Amniotic stem cell (primary cell): Measurements from ENCODE around the gene GRM2.
"Not testable (repeated sequence)": the region's sequence is repeated elsewhere in the genome, so short reads cannot be mapped to it uniquely, and the experiment has no call there.

Experiments used
- DNase-seq: peaks from one replicate; lab custom pipeline; 2025; lab: John Stamatoyannopoulos, UW

GRM2 gene

DNA sequence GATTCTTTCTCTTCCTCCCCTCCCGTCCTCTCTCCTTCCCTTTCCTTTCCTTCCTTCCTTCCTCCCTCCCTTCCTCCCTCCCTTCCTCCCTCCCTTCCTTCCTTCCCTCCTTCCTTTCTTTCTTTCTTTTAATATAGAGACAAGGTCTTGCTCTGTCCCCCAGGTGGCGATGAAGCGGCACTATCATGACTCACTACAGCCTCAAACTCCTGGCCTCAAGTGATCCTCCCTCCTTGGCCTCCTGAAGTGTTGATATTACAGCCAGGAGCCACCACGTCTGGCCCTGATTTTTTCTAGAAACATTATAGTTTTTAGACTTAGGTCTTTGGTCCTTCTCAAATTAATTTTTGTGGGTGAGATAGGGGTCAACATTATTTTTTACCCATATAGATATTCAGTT, 15.5 kb downstream of the GRM2 start:
- DNase-seq: no peak

DNA sequence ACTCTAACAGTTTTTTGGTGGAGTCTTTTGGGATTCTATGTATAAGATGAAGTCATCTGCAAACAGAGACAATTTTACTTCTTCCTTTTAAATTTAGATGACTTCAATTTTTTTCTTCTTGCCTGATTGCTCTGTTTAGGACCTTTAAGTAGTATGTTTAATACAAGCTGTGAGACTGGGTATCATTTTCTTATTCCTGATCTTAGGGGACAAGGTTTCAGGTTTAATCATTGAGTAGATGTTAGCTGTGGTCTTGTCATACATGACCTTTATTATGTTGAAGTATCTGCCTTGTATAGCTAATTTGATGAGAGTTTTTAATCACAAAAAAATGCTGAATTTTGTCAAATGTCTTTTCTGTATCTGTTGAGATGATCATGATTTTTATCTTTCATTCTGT, 20.6 kb downstream of the GRM2 start:
- DNase-seq: no peak

DNA sequence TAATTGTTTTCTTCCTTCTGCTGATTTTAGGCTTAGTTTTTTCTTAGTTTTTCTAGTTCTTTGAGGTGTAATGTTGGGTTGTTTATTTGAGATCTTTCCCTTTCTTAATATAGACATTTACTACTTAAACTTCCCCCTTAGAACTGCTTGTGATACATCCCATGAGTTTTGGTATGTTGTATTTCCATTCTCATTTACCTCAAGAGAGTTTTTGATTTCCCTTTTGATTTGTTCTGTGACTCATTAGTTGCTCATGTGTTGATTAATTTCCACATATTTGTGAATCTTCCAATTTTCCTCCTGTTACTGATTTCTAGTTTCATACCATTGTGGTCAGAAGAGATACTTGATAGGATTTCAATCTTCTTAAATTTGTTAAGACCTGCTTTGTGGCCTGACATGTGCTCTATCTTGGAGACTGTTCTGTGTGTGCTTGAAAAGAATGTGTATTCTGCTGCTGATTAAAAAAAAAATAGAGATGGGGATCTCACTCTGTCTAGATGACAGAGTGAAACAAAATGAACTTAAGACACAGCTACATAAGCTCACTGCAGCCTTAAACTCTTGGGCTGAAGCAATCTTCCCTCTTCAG, 22.3 kb downstream of the GRM2 start:
- DNase-seq: no peak

DNA sequence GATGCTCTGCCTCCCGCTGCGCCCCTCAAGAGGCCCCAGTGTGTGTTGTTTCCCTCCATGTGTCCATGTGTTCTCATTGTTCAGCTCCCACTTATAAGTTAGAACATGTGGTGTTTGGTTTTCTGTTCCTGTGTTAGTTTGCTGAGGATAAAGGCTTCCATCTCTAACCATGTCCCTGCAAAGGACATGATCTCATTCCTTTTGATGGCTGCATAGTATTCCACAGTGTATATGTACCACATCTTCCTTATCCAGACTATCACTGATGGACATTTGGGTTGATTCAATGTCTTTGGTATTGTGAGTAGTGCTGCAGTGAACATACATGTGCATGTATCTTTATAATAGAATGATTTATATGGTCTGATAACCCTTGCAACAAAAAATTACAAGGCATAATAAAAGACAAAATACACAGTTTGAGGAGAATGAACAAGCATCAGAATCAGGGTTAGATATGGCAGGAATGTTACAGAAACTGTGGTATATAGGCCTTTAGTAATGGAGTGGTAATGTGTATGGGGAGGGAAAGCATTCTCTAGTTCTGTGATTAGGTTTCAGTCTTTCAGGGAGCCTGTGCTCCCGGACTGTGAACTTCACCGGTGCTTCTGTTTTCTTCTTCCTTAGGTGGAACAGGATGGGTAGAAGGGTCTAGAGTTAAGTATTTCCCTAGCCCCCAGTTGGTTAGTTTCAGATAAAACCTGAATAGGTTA, 27.1 kb downstream of the GRM2 start:
- DNase-seq: no peak

DNA sequence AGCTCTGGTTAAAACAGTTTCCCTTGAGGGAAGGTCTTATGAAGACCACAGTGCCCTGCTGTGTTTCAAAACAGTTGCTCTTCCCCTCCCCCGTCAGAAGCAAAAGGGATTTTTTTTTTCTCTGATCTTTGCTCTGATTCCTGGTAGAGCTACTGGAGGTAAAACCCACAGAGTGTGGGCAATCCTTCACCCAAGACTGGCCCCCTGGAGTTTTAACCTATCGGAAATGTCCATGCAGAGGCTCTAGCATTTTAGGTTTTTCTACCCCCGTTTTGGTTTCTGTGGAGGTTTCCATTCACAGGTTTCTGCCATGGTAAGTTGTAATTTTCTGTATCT, 27.7 kb downstream of the GRM2 start:
- no peak for DNase-seq

DNA sequence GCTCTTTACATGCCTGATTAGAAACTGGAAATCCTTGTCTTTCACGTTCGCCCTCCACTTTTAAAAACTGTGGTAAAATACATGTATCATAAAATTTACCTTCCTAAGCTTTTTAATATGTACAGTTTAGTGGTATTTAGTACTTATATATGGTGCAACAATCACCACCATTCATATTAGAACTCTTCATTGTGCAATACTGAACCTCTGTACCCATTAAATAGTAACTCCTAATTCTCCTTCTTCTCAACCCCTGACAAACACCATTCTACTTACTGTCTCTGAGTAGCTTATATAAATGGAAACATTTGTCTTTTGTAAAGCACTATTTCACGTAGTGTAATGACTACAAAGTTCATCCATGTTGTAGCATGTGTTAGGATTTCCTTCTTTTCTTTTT, 28.2 kb downstream of the GRM2 start:
- no peak for DNase-seq

DNA sequence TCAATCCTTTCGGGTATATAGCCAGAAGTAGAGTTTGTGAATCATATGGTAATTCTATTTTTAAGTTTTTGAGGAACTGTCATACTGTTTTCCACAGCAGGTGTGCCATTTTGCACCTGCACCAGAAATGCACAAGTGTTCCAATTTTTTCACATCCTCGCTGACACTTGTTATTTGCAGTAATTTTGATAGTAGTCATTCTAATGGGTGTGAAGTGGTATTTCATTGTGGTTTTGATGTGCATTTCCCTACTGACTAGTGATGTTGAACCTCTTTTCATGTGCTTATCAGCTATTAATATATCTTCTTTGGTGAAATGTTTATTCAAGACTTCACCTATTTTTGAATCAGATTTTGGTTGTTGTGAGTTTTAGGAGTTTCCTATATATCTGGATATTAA, 29.1 kb downstream of the GRM2 start:
- DNase-seq: no peak

DNA sequence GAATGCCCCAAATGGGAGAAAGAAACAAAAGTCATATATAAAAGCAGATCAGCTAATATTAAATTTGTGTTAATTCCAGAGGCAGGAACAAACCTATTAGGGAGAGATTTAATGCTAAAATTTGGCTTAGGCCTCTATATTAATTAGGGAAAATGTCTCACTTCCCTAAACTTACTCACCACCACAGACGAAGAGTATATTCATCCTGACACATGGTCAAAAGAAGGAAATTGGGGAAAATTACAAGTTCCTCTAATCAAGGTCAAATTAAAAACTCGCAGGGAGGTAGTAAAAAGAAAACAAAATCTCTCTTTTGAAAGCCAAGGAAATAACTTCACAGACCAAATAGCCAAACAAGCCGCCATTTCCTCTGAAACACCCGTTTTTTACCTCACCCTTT, 32.2 kb downstream of the GRM2 start:
- no peak for DNase-seq

DNA sequence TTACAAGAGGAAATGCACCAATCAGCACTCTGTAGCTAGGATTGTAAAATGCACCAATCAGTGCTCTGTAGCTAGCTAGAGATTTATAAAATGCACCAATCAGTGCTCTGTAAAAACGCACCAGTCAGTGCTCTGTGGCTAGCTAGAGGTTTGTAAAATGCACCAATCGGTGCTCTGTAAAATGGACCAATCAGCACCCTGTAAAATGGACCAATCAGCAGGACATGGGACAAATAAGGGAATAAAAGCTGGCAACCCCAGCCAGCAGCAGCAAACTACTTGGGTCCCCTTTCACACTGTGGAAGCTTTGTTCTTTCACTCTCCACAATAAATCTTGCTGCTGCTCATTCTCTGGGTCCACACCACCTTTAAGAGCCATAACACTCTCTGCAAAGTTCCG, 35.5 kb downstream of the GRM2 start:
- not testable (repeated sequence) for DNase-seq

DNA sequence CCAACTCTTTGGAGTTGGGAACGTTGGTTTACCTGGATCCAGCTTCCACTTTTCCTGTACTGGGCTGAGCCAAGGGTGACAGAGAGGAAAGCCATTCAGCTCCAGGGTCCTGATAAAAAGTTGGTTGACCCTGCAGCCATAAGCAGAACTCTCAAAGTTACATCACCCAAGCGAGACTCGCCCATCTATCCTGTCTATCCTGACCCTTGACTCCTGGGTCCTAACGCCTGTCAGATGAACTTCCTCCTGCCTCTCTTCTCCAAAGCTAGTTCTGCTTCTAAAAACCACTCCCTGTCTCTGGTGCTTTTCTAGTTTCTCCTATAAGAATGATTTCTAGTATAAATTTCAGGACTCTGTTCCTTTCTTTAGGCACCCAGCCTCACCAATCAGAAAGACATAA, 36.1 kb downstream of the GRM2 start:
- not testable (repeated sequence) for DNase-seq

DNA sequence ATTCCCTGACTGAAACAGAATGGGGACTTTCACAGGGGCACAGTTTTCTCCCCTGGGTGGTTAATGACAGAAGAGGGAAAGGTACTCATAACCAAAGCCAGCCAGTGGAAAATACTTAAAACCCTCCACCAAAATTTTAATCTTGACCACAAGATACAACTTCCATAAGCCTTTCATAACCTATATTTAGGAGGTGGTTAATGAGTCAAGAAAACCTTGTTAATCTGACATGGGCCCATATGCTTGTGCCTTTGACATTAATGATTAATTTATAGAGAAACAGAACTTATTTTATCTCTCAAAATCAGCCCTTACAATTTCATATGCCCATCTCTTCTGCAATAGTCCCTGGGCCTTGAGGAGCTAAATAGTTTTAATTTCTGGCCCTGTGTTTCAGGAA, 41.0 kb downstream of the GRM2 start:
- DNase-seq: no peak

DNA sequence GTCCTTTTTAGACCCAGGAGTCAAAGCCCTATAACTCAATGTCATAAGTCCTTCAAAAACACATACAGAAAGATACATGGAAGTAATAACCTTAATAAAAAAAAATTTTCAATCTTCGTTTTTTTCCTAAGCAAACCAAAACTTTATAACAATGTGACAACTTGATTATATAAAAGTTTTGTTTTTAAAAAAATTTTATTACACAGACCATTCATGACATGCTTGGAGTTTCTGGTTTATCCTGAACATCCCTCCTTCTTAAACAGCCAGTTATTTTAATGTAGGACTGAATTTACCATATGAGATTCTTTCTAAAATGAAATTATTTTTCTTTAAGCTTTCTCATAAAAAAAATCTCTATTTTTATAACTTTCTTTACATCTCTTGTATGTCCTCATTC, 41.5 kb downstream of the GRM2 start:
- no peak for DNase-seq

DNA sequence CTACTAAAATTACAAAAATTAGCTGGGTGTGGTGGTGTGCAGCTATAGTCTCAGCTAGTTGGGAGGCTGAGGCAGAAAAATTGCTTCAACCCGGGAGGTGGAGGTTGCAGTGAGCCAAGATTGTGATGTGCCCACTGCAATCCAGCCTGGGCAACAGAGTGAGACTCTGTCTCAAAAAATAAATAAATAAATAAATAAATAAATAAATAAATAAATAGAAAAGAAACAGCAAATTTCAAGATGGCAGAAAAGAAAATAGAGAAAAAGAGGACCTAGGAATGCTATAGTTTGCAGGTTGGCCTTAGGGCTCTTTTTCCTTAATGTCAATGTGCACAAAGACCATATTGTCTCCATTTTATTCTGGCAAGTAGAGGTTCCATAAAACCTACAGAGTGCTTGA, 44.0 kb downstream of the GRM2 start:
- DNase-seq: no peak

DNA sequence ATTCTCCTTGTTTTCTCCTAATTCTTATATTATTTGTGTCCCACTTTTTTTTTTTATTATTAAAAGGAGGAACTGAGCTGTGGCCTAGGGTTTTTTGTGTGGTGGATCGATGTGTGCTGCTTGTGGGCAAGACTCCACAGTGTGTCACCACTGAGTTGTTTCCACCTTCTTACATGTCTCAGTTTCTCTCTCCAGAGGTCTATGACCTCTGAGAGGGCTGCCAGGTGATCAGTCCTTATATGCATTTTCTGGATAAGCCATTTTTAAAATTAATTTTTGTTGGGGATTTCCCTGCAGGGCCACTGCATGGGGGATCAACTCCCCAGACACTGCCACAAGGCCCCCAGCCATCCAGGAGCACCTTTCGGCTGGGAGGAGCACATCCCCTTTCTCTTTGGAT, 44.4 kb downstream of the GRM2 start:
- no peak for DNase-seq

DNA sequence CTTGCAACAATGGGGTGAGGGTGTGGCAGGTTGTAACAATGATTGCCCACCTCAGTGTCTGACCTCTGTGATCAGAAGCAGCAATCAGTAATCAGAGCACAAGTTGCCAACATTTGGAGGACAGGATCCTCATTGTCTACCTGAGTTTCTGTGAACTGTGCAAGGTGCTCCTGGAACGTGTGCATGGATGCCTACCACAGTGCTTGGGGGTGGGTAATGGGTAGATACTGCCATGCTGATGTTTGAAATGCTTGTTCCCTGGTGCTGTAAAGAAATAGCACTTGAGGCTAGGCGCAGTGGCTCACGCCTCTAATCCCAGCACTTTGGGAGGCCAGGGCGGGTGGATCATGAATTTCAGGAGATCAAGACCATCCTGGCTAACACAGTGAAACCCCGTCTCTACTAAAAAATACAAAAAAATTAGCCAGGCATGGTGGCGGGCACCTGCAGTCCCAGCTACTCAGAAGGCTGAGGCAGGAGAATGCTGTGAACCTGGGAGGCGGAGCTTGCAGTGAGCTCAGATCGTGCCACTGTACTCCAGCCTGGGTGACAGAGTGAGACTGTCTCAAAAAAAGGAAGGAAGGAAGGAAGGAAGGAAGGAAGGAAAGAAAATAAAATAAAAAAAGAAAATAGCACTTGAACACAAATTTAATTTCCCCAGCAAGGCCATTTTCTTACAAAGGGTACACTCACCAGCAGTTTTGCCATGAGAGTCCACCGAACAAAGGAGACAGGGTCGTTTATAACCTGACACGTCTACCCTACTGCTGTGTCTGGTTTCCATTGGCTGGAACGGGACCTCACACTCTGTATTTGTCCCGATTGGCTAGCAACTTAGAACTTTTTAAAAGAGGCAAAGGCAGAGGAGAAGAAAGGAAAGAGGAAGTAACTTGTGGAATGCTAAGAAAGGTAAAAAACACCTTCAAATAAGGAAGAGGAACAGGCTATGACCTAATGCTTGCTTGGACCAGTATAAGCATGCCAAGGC, 47.2 kb downstream of the GRM2 start:
- not testable (repeated sequence) for DNase-seq

DNA sequence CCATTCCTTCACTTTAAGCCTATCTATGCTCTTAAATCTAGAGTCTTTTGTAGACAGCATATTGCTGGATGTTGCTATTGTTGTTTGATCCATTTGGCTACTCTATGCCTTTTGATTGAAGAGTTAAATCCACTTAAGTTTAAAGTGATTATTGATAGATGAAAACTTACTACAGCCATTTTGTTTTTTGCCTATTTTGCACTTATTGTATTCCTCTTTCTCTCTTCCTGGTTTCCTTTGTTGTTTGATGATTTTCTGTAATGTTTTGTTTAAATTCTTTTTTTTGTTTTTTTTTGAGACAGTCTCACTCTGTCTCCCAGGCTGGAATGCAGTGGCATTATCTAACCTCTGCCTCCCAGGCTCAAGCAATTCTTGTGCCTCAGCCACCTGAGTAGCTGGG, 52.3 kb downstream of the GRM2 start:
- no peak for DNase-seq
